K562 (cell line): ENCODE data around the gene TBCCD1. TPM values are rescaled to one million over a fixed set of nuclear protein-coding genes. Genes with fewer than 3 reads are reported as not detected.

Experiments
- BACH1 ChIP-seq: fragments of 200-800 bp; sonication (Bioruptor generic); IDR thresholded peaks from 2 replicates; pipeline ENCODE4 v1.6.1; 2016; ENCODE audit warnings: missing genetic modification characterization, missing compliant biosample characterization
- ELF1 ChIP-seq: fragments of 200-800 bp; sonication (Bioruptor generic); IDR thresholded peaks from 2 replicates; pipeline ENCODE4 v1.6.1; 2016; ENCODE audit warnings: missing genetic modification characterization, missing compliant biosample characterization
- ELF2 ChIP-seq: fragments of 250-450 bp; sonication (Bioruptor Pico); IDR thresholded peaks from 2 replicates; pipeline ENCODE4 v1.5.0; 2021; ENCODE audit warnings: mild to moderate bottlenecking
- EP300 ChIP-seq: IDR thresholded peaks from 2 replicates; pipeline ENCODE4 v1.6.1; 2012; ENCODE audit warnings: low read length, improper control_type of control experiment
- EZH2 ChIP-seq: IDR thresholded peaks from 2 replicates; pipeline ENCODE4 v1.6.1; 2012; ENCODE audit warnings: low read depth, mild to moderate bottlenecking, inconsistent platforms, low read length, borderline replicate concordance
- HSF4 ChIP-seq: fragments of 250-450 bp; sonication (Bioruptor Pico); IDR thresholded peaks from 2 replicates; pipeline ENCODE4 v2.1.2; 2022; ENCODE audit warnings: mild to moderate bottlenecking, moderate library complexity, borderline replicate concordance
- MCM5 ChIP-seq: fragments of 450-650 bp; IDR thresholded peaks from 2 replicates; pipeline ENCODE4 v1.6.1; 2016; ENCODE audit warnings: low read depth
- MTA3 ChIP-seq: fragments of 450-650 bp; formaldehyde crosslinking; IDR thresholded peaks from 2 replicates; pipeline ENCODE4 v1.6.1; 2017; ENCODE audit warnings: mild to moderate bottlenecking, borderline replicate concordance
- NFRKB ChIP-seq: fragments of 450-650 bp; IDR thresholded peaks from 2 replicates; pipeline ENCODE4 v1.6.1; 2016; ENCODE audit warnings: low read depth
- RBFOX2 ChIP-seq: fragments of 200-400 bp; formaldehyde crosslinking; IDR thresholded peaks from 2 replicates; pipeline ENCODE4 v1.6.1; 2017; ENCODE audit warnings: low read depth, mild to moderate bottlenecking, low read length, moderate library complexity
- RFX7 ChIP-seq: fragments of 250-450 bp; sonication (Bioruptor Pico); IDR thresholded peaks from 2 replicates; pipeline ENCODE4 v1.5.1; 2021; ENCODE audit warnings: mild to moderate bottlenecking
- SFPQ ChIP-seq: fragments of 200-400 bp; formaldehyde crosslinking; IDR thresholded peaks from 2 replicates; pipeline ENCODE4 v1.6.1; 2017; ENCODE audit warnings: mild to moderate bottlenecking, low read depth, low read length, moderate library complexity
- TAF9B ChIP-seq: fragments of 450-650 bp; IDR thresholded peaks from 2 replicates; pipeline ENCODE4 v1.6.1; 2018; ENCODE audit warnings: mild to moderate bottlenecking; ENCODE audit not compliant: partially characterized antibody
- ZNF134 ChIP-seq: fragments of 250-450 bp; sonication (Bioruptor Pico); conservative IDR thresholded peaks from 2 replicates; pipeline ENCODE4 v1.4.0; 2020
- ZNF584 ChIP-seq: fragments of 200-800 bp; sonication (Bioruptor generic); IDR thresholded peaks from 2 replicates; pipeline ENCODE4 v1.6.1; 2016; ENCODE audit warnings: low read depth, mild to moderate bottlenecking, missing genetic modification characterization, missing compliant biosample characterization
- ZNF766 ChIP-seq: fragments of 200-800 bp; sonication (Bioruptor generic); conservative IDR thresholded peaks from 2 replicates; pipeline ENCODE4 v1.6.1; 2016; ENCODE audit warnings: missing genetic modification characterization, missing compliant biosample characterization
- polyA plus RNA-seq, 8 experiments: library from polyadenylated mRNA; depleted of rRNA in 4 of 8; stranded (reverse) in 5 of 8; unstranded in 3 of 8; fragments of >200 nt; fragmentation: Nextera tagmentation in 2 of 8; fragmentation: Illumina TruSeq in 1 of 8; extraction: Ambion mirVana in 2 of 8; extraction: Trizol in 1 of 8; gene quantifications; 2 replicates each; pipeline versions ENCODE4 v1.2.1 to v1.2.3, GENCODE V29; 2011 to 2014; ENCODE audit warnings: inconsistent platforms in 1 of 8, missing spikeins in 1 of 8
- total RNA-seq, 7 experiments: library from RNA; depleted of rRNA in 6 of 7; stranded (reverse); fragments of >200 nt in 6 of 7; fragmentation: Illumina TruSeq in 2 of 7; extraction: Trizol in 2 of 7; gene quantifications; 2 replicates each; pipeline versions ENCODE4 v1.2.1 to v1.2.3, GENCODE V29; 2011 to 2021; ENCODE audit warnings: low replicate concordance in 1 of 7
- TF ChIP-seq, protein P1 (sequence below): fragments of 200-800 bp; sonication (Bioruptor generic); IDR thresholded peaks from 2 replicates; pipeline ENCODE4 v1.6.1; 2017; ENCODE audit warnings: missing genetic modification characterization, missing compliant biosample characterization
- TF ChIP-seq, protein P2 (sequence below): fragments of 450-650 bp; conservative IDR thresholded peaks from 2 replicates; pipeline ENCODE4 v1.6.1; 2016; ENCODE audit warnings: missing genetic modification characterization, low read depth, mild to moderate bottlenecking, control low read depth, missing compliant biosample characterization
- TF ChIP-seq, protein P3 (sequence below), 3 experiments: IDR thresholded peaks in 2 of 3; conservative IDR thresholded peaks in 1 of 3; 2 replicates each; pipeline ENCODE4 v1.5.1; 2011 to 2012; ENCODE audit warnings: low read length in 3 of 3, mild to moderate bottlenecking in 3 of 3, control low read depth in 2 of 3, improper control_type of control experiment in 1 of 3, inconsistent platforms in 1 of 3, low read depth in 1 of 3, mixed read lengths in 1 of 3, moderate library complexity in 1 of 3; ENCODE audit not compliant: insufficient read depth in 2 of 3

Gene TBCCD1
- total and polyA plus RNA-seq, 9 of the 15 experiments (the other 6 are each of a cell fraction or from before 2014, with no cell fraction given): 17.7 to 31.1 (median 21.2) TPM

- no peak for TF ChIP-seq SFPQ
- peak; percentile 31; the same call in 1 of the 2 replicates for TF ChIP-seq RBFOX2
- TF ChIP-seq MTA3: no peak
- TF ChIP-seq ELF2 (CRISPR knock-in tag): 0 out of 2 replicates have a peak, but pooled peaks have one; percentile 34
- TF ChIP-seq RFX7: no peak
- peak; percentile 52; the same call in 1 of the 2 replicates for TF ChIP-seq ZNF766 (CRISPR knock-in tag)
- TF ChIP-seq, protein P1, sequence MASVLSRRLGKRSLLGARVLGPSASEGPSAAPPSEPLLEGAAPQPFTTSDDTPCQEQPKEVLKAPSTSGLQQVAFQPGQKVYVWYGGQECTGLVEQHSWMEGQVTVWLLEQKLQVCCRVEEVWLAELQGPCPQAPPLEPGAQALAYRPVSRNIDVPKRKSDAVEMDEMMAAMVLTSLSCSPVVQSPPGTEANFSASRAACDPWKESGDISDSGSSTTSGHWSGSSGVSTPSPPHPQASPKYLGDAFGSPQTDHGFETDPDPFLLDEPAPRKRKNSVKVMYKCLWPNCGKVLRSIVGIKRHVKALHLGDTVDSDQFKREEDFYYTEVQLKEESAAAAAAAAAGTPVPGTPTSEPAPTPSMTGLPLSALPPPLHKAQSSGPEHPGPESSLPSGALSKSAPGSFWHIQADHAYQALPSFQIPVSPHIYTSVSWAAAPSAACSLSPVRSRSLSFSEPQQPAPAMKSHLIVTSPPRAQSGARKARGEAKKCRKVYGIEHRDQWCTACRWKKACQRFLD (CRISPR knock-in tag): peak; percentile 71; the same call in 1 of the 2 replicates
- peak; percentile 62; the same call in 1 of the 2 replicates for TF ChIP-seq ZNF584
- 0 out of 2 replicates have a peak, but pooled peaks have one; percentile 23 for TF ChIP-seq NFRKB
- TF ChIP-seq ZNF134 (CRISPR knock-in tag): no peak
- TF ChIP-seq, protein P2, sequence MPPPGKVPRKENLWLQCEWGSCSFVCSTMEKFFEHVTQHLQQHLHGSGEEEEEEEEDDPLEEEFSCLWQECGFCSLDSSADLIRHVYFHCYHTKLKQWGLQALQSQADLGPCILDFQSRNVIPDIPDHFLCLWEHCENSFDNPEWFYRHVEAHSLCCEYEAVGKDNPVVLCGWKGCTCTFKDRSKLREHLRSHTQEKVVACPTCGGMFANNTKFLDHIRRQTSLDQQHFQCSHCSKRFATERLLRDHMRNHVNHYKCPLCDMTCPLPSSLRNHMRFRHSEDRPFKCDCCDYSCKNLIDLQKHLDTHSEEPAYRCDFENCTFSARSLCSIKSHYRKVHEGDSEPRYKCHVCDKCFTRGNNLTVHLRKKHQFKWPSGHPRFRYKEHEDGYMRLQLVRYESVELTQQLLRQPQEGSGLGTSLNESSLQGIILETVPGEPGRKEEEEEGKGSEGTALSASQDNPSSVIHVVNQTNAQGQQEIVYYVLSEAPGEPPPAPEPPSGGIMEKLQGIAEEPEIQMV (tag): 0 out of 2 replicates have a peak, but pooled peaks have one; percentile 17
- peak; percentile 23; the same call in 1 of the 2 replicates for TF ChIP-seq EP300
- peak; percentile 18; the same call in 1 of the 2 replicates for TF ChIP-seq HSF4 (CRISPR knock-in tag)
- TF ChIP-seq, protein P3, sequence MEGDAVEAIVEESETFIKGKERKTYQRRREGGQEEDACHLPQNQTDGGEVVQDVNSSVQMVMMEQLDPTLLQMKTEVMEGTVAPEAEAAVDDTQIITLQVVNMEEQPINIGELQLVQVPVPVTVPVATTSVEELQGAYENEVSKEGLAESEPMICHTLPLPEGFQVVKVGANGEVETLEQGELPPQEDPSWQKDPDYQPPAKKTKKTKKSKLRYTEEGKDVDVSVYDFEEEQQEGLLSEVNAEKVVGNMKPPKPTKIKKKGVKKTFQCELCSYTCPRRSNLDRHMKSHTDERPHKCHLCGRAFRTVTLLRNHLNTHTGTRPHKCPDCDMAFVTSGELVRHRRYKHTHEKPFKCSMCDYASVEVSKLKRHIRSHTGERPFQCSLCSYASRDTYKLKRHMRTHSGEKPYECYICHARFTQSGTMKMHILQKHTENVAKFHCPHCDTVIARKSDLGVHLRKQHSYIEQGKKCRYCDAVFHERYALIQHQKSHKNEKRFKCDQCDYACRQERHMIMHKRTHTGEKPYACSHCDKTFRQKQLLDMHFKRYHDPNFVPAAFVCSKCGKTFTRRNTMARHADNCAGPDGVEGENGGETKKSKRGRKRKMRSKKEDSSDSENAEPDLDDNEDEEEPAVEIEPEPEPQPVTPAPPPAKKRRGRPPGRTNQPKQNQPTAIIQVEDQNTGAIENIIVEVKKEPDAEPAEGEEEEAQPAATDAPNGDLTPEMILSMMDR (IDR thresholded peaks at IDR 0.05 in 2 of 3, conservative IDR thresholded peaks at IDR 0.05 in 1 of 3; ENCODE audit: insufficient read depth in 2 of 3, low read depth in 1 of 3, low read length in 3 of 3): no peak
- TF ChIP-seq MCM5: no peak
- no peak for TF ChIP-seq EZH2
- no peak for TF ChIP-seq ELF1 (tag)
- no peak for TF ChIP-seq TAF9B
- peak; percentile 77 for TF ChIP-seq BACH1
Observed at GRCh38 chr3:186599142-186599784, 32.1 kb upstream of the TBCCD1 start (continued).
